ENCODE data around the gene SDCBP2.

Gene SDCBP2

DNA sequence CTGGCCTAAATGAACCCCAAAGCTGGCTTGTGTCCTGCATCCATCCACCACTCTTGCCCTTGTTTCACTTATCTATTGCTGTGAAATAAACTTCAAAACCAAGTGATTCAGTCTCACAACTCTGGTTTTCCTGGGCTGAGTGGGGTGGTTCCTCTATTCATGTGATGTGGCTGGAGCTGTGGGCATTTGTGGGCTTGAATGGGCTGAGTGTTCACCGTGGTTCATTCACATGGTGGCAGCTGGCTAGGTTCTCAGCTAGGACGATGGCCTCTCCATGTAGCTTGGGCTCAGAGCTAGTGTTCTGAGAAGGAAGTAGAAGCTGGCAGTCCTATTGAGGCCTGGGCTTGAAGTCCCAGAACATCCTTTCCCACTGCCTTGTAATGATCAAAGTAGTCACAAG lies 33.5 kb upstream of the SDCBP2 start:
- no peak overlapping the region for H3K4me3 ChIP-seq (ENCODE audit: control insufficient read depth, low read depth, low read length)
- no peak for DNase-seq (ENCODE audit: low read depth)
- TF ChIP-seq CTCF (IDR thresholded peaks at IDR 0.05; ENCODE audit: control insufficient read depth, insufficient read depth, low read depth, low read length, missing control alignments), result no peak

GRCh38 chr20:1360094-1360846 lies 31.3 kb upstream of the SDCBP2 start:
- TF ChIP-seq CTCF (IDR thresholded peaks at IDR 0.05; ENCODE audit: control insufficient read depth, insufficient read depth, low read depth, low read length, missing control alignments), result no peak
- no peak for DNase-seq (ENCODE audit: low read depth)
- no peak overlapping the region for H3K4me3 ChIP-seq (ENCODE audit: control insufficient read depth, low read depth, low read length)

- no peak overlapping the region for H3K4me3 ChIP-seq (ENCODE audit: control insufficient read depth, low read depth, low read length)
- no peak for DNase-seq (ENCODE audit: low read depth)
- no peak for TF ChIP-seq CTCF (IDR thresholded peaks at IDR 0.05; ENCODE audit: control insufficient read depth, insufficient read depth, low read depth, low read length, missing control alignments)
Observed at GRCh38 chr20:1357921-1358671, 29.2 kb upstream of the SDCBP2 start.

GRCh38 chr20:1353956-1354355 lies 25.0 kb upstream of the SDCBP2 start:
- TF ChIP-seq CTCF (IDR thresholded peaks at IDR 0.05; ENCODE audit: control insufficient read depth, insufficient read depth, low read depth, low read length, missing control alignments), result no peak
- DNase-seq (ENCODE audit: low read depth), result no peak
- no peak overlapping the region for H3K4me3 ChIP-seq (ENCODE audit: control insufficient read depth, low read depth, low read length)

DNA sequence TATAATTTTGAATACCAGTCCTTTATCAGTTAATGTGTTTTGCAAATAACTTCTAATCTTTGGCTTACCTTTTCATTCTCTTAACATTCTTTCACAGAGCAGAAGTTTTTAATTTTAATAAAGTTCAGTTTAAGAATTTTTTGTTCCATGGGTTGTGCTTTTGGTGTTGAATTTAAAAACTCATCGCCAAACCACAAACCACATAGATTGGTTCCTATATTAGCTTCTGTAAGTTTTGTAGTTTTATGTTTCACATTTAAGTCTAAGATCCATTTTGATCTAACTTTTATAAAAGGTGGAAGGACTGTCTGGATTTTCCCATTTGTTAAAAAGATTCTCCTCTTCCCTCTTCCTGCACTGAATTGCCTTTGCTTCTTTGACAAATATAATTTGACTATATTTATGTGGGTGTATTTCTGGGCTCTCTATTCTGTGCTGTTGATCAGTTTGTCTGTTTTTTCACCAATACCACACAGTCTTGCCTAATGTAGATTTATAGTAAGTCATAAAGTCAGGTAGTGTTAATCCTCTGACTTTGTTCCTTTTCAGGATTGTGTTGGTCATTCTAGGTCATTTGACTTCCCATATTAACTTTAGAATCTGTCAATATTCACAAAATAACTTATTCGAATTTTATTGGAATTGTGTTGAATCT lies 17.5 kb upstream of the SDCBP2 start:
- TF ChIP-seq CTCF (IDR thresholded peaks at IDR 0.05; ENCODE audit: control insufficient read depth, insufficient read depth, low read depth, low read length, missing control alignments), result no peak
- no peak for DNase-seq (ENCODE audit: low read depth)
- no peak overlapping the region for H3K4me3 ChIP-seq (ENCODE audit: control insufficient read depth, low read depth, low read length)

GRCh38 chr20:1345756-1346093 lies 16.8 kb upstream of the SDCBP2 start:
- DNase-seq (ENCODE audit: low read depth), result no peak
- H3K4me3 ChIP-seq (ENCODE audit: control insufficient read depth, low read depth, low read length), result no peak overlapping the region
- TF ChIP-seq CTCF (IDR thresholded peaks at IDR 0.05; ENCODE audit: control insufficient read depth, insufficient read depth, low read depth, low read length, missing control alignments), result no peak
